Epithelial cell of esophagus (primary cell): ENCODE results near the gene GCNT4.

Source experiments
- DNase-seq: peaks from one replicate; pipeline ENCODE4 v3.0.0; 2010; ENCODE audit warnings: low read depth
- H3K4me3 ChIP-seq: 2 replicates; pipeline ENCODE4 v1.5.1; 2011; ENCODE audit warnings: mild to moderate bottlenecking, low read length, control low read depth
- TF ChIP-seq, protein P1 (sequence below): IDR thresholded peaks from 2 replicates; pipeline ENCODE4 v1.5.1; 2011; ENCODE audit warnings: low read depth, mild to moderate bottlenecking, low read length, control low read depth, inconsistent platforms; ENCODE audit not compliant: insufficient read depth; ENCODE audit errors: missing control alignments

The GCNT4 gene

DNA sequence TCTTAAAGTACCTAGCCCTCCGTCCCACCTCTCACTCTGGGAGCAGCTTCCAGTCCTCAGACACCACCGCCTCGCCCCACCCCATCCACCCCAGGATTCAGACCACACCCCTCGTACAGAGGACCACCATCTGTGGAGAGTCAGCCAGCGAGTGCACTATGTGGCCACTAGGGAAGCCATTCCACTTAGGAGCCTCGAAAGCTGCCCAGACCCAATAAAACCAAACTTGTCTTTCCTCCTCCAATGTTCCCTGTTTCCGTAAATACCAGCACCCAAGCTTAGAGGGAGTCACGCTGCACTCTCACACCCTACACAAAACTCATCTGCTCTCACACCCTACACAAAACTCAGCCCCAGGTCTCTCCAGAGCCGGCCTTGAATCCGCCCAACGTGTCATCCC is 1.9 kb downstream of the GCNT4 start:
- no peak overlapping the region for H3K4me3 ChIP-seq
- DNase-seq: peak; percentile 26
- TF ChIP-seq, protein P1, sequence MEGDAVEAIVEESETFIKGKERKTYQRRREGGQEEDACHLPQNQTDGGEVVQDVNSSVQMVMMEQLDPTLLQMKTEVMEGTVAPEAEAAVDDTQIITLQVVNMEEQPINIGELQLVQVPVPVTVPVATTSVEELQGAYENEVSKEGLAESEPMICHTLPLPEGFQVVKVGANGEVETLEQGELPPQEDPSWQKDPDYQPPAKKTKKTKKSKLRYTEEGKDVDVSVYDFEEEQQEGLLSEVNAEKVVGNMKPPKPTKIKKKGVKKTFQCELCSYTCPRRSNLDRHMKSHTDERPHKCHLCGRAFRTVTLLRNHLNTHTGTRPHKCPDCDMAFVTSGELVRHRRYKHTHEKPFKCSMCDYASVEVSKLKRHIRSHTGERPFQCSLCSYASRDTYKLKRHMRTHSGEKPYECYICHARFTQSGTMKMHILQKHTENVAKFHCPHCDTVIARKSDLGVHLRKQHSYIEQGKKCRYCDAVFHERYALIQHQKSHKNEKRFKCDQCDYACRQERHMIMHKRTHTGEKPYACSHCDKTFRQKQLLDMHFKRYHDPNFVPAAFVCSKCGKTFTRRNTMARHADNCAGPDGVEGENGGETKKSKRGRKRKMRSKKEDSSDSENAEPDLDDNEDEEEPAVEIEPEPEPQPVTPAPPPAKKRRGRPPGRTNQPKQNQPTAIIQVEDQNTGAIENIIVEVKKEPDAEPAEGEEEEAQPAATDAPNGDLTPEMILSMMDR: peak; percentile 40

DNA sequence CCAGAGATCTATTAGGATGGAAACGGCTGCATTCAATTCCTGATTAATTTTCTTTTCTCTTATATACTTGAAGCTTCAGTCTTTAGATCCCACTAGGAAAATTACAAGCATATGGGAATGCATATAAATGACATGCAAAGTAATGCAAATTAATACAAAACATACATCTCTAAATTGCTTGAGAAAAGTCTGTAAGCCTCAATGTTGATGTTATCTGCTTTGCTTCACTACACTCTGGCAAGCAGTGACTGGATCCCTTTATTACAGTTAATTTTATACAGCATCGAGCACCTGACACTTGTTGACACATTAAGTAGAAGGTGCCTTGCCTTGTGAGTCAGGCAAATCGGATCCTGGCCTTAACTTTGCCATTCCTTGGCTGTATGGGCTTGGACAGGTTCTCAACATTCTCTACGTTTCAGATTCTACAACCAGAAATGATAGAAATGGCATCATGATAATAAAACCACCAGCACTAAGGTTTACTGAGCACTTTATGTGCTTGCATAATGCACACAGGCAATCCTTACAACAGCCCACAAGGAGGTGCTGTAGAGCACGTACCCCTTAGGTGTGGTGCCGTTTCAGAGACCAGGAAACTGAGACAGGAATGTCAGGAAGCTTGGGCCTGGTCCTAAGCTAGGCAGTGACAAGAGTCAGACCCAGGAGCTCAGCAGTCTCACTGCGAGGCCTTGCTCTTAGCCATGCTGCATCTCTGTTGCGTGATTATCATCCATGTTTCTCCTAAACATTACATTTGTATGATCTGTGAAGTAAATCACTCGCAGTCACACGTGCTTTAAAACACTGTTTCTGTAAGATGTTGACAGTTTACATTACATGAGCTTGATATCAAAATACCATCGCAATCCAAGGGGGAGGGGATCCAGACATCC is 2.7 kb downstream of the GCNT4 start:
- no peak overlapping the region for H3K4me3 ChIP-seq
- peak; percentile 86 for DNase-seq
- TF ChIP-seq, protein P1: peak; percentile 95

DNA sequence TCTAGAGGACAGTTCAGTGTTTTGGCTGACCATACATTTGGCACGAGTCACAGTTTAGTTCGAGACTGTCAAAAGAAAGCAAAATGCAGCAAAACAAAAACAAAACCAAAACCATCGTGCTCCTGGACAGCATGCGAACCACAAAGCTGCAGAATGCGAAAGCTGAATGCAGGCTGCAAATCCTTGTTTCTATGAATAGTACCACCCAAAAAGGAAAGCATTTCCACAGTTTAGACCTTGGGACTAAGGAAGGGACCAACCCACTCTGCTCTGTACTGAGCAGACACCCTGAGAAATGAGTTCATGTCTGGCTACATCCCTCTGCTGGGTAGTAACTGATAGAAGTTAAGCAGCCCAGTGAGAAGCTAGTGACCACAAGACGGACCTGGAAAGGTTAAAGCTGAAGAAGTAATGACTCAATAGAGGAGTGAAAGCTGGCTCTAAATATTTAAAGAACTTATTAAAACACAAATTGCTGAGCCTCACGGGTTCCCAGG is 3.9 kb downstream of the GCNT4 start:
- TF ChIP-seq, protein P1: no peak
- no peak overlapping the region for H3K4me3 ChIP-seq
- no peak for DNase-seq

DNA sequence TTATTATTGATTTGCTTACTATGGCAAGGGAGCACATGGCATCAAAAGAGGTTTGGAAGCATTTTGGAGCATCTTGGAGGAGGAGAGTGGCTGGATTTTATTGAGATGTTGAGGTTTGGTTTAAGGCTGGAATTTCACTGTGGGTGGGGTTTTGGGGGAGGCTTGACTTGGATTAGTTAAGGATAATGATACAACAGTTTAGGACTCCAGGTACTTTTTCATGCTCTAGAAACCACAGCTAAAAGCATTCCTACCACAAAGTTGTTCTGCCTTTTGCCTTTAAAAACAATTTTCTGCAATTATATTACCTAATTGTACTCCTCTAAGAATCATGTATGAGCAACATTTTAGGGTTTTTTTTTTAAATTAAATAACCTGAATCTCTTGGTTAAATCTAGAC is 5.0 kb downstream of the GCNT4 start:
- no peak for DNase-seq
- H3K4me3 ChIP-seq: no peak overlapping the region
- TF ChIP-seq, protein P1: no peak

DNA sequence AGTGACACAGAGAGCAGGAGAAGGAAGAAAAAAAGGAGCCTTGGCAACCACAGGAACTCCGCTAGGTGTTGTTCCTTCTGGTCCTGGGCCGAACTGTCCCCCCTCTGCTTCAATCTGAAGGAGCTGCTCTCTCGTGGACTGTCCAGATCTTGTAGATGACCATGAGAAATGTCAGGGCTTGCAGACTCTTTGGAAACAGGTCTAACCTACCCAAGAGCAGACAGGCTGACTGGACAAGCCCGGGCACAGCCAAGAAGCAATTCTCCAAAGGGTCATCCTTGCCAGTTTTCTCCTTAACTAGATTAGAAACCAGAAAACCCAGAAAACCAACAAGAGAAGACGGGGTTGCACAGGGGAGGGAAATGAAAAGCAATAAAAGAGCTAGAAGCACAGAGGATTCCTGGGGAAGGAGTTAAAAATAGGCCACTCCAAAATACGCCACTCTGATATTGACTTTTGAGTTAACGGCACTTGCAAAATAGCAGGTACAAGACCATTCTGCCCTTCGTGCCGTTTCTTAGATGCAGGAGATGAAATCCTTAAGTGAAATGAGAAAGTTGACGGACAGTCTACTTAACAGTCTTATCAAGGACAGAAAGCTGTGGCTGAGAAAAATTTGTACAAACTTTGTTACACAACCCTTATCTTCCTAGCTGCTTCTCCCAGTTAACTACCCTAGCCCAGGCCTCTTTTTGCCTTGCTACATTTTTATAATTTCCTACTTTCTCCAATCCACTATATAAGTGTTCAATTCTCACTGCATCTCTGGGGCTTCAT is 5.8 kb downstream of the GCNT4 start:
- H3K4me3 ChIP-seq: no peak overlapping the region
- peak; percentile 49 for DNase-seq
- TF ChIP-seq, protein P1: no peak

DNA sequence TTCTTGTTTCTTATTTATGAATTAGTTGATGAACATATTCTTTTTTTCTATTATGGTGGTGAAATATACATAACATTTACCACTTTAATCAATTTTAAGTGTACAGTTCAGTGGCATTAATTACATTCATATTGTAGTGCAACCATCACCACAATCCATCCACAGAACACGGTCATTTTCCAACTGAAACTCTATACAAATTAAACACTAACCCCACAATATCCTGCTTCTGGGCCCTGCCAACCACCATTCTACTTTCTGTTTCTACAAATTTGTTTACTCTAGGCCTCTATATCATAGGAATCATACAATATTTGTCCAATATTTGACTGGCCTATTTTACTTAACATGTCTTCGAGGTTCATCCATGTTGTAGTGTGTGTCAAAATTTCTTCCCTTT is 7.3 kb downstream of the GCNT4 start:
- DNase-seq: no peak
- TF ChIP-seq, protein P1: no peak
- H3K4me3 ChIP-seq: no peak overlapping the region

DNA sequence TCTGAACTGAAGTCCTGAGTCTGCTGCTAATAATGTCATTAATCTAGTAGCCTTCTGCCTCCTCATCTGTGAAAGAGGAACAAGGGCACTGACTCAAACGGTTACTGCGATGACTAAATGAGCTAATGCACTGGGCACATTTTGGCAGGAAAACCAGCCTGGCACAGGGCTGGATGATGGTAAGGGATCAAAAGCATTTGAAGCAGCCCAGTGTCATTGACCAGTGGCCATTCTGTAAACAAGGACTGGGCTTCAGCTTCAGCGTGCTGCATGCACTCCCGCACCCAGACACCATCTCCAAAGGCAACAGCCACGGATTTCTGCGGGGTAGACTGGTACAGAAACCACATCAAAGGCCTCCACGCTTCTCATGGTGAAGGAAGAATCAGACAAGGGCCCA is 8.0 kb downstream of the GCNT4 start:
- H3K4me3 ChIP-seq: no peak overlapping the region
- peak; percentile 84 for DNase-seq

More for the DNA sequence above, 8.0 kb downstream of the GCNT4 start:
- TF ChIP-seq, protein P1: no peak
